OCI-LY7 (cell line): Measurements from ENCODE around the gene TSTD2. TPM values are rescaled to one million over a fixed set of nuclear protein-coding genes. Genes with fewer than 3 reads are reported as not detected.

Source experiments
- BruUV-seq: library from RNA; stranded (reverse); fragments of 400-500 nt; replicated peaks from 2 replicates; lab custom pipeline; 2021; lab: Mats Ljungman, UMichigan
- CTCF ChIA-PET: fragments of 300-600 bp; sonication (Branson Sonifier 250); formaldehyde crosslinking; loops from one replicate; lab custom pipeline; 2022; ENCODE audit warnings: antibody characterized with exemption; ENCODE audit not compliant: unreplicated experiment; lab: Charles Lee
- POLR2A ChIA-PET: fragments of 300-600 bp; sonication (Branson Sonifier 250); formaldehyde crosslinking; loops from one replicate; lab custom pipeline; 2022; ENCODE audit warnings: antibody characterized with exemption; lab: Charles Lee
- DNase-seq: peaks from one replicate; pipeline ENCODE4 v3.0.0-alpha.2; 2015; ENCODE audit warnings: low spot score
- H2AFZ ChIP-seq: fragments of 200-600 bp; sonication (generic), shearing (Covaris generic); 2 replicates; pipeline ENCODE4 v1.6.1; 2014; ENCODE audit warnings: mild to moderate bottlenecking, antibody characterized with exemption, low read length, moderate library complexity
- H3K27ac ChIP-seq: fragments of 200-600 bp; sonication (generic); 2 replicates; pipeline ENCODE4 v1.5.1; 2014; ENCODE audit warnings: mixed run types, low read depth, mild to moderate bottlenecking, moderate library complexity, low read length, inconsistent platforms; ENCODE audit not compliant: poor library complexity, severe bottlenecking
- H3K36me3 ChIP-seq: fragments of 200-600 bp; sonication (generic); 2 replicates; pipeline ENCODE4 v1.6.1; 2014; ENCODE audit warnings: mild to moderate bottlenecking, antibody characterized with exemption, low read length, moderate library complexity, mixed read lengths; ENCODE audit not compliant: insufficient read depth
- H3K4me1 ChIP-seq: fragments of 200-600 bp; sonication (generic); 2 replicates; pipeline ENCODE4 v1.5.1; 2014; ENCODE audit warnings: mild to moderate bottlenecking, low read length; ENCODE audit not compliant: insufficient read depth, poor library complexity, severe bottlenecking
- H3K4me2 ChIP-seq: fragments of 200-600 bp; sonication (generic); 2 replicates; pipeline ENCODE4 v1.6.1; 2014; ENCODE audit warnings: mild to moderate bottlenecking, low read length
- H3K4me3 ChIP-seq: fragments of 200-600 bp; sonication (generic); 2 replicates; pipeline ENCODE4 v1.5.1; 2014; ENCODE audit warnings: mild to moderate bottlenecking, low read depth, low read length; ENCODE audit not compliant: poor library complexity, severe bottlenecking
- H3K79me2 ChIP-seq: fragments of 200-600 bp; sonication (generic); 2 replicates; pipeline ENCODE4 v1.6.1; 2016; ENCODE audit warnings: low read depth, mild to moderate bottlenecking, low read length, moderate library complexity, mixed read lengths; ENCODE audit not compliant: insufficient read depth
- H3K9me2 ChIP-seq: fragments of 200-600 bp; sonication (generic); 2 replicates; pipeline ENCODE4 v1.6.1; 2016; ENCODE audit warnings: mild to moderate bottlenecking, low read length, mixed read lengths; ENCODE audit not compliant: insufficient read depth
- H3K9me3 ChIP-seq: fragments of 200-600 bp; sonication (generic); 2 replicates; pipeline ENCODE4 v1.6.1; 2014; ENCODE audit warnings: mild to moderate bottlenecking, mixed run types, low read length, mixed read lengths
- H4K20me1 ChIP-seq: fragments of 200-600 bp; sonication (generic); 2 replicates; pipeline ENCODE4 v1.6.1; 2014; ENCODE audit warnings: mild to moderate bottlenecking, antibody characterized with exemption, low read length, moderate library complexity, mixed read lengths; ENCODE audit not compliant: insufficient read depth
- EZH2phosphoT487 ChIP-seq: fragments of 200-600 bp; sonication (generic); IDR thresholded peaks from 2 replicates; pipeline ENCODE4 v1.6.1; 2018; ENCODE audit warnings: low read depth, borderline replicate concordance, mild to moderate bottlenecking, mixed run types, antibody characterized with exemption, low read length, moderate library complexity, mixed read lengths
- intact Hi-C: fragments of 100-400 bp; cut with micrococcal nuclease; formaldehyde crosslinking; loops from one replicate; pipeline ENCODE4 v1.10.0; 2022; ENCODE audit not compliant: unreplicated experiment
- total RNA-seq, 2 experiments: library from RNA; depleted of rRNA in 1 of 2; stranded (reverse); fragments of >200 nt in 1 of 2; shearing (Covaris generic) in 1 of 2; gene quantifications; 2 replicates each; pipeline ENCODE4 v1.2.3, GENCODE V29; 2014 to 2022
- TF ChIP-seq, protein P1 (sequence below): fragments of 200-600 bp; sonication (generic); conservative IDR thresholded peaks from 2 replicates; pipeline ENCODE4 v1.5.1; 2014; ENCODE audit warnings: mild to moderate bottlenecking, antibody characterized with exemption, low read length, moderate library complexity, mixed read lengths

The TSTD2 gene
- total RNA-seq, 2 experiments from 2014 or later, result 17.1 to 22.0 TPM

DNA sequence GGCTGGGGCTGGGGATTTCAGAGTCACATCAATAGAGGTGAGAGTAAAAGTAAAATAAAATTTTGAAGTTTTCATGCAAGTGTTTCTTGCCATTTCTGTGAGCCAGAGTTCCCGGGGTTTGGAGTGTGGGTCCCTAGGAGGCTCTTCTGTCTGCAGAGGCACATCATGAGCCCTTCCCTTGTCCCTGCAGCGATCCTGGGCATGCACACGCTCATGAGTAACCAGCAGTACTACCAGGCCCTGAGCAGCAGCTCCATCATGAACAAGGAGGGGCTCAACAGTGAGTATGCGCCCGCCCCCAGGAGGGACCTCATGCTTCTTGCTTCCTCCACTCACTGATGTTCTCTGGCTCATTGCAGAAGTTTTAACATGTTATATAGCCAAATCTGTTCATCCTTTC lies 70.6 kb downstream of the TSTD2 start:
- H3K4me2 ChIP-seq, result no peak overlapping the region
- H3K4me3 ChIP-seq, result no peak overlapping the region
- H3K4me1 ChIP-seq, result no peaks in the 10 kb centered on the region
- no peaks in the 10 kb centered on the region for H3K9me2 ChIP-seq
- BruUV-seq, result no TSS peak
- ChIA-PET CTCF (no interaction called here), POLR2A (no interaction called here)
- H3K27ac ChIP-seq, result no peak overlapping the region
- H3K9me3 ChIP-seq, result no peaks in the 10 kb centered on the region
- TF ChIP-seq EZH2phosphoT487, result no peak
- TF ChIP-seq, protein P1, sequence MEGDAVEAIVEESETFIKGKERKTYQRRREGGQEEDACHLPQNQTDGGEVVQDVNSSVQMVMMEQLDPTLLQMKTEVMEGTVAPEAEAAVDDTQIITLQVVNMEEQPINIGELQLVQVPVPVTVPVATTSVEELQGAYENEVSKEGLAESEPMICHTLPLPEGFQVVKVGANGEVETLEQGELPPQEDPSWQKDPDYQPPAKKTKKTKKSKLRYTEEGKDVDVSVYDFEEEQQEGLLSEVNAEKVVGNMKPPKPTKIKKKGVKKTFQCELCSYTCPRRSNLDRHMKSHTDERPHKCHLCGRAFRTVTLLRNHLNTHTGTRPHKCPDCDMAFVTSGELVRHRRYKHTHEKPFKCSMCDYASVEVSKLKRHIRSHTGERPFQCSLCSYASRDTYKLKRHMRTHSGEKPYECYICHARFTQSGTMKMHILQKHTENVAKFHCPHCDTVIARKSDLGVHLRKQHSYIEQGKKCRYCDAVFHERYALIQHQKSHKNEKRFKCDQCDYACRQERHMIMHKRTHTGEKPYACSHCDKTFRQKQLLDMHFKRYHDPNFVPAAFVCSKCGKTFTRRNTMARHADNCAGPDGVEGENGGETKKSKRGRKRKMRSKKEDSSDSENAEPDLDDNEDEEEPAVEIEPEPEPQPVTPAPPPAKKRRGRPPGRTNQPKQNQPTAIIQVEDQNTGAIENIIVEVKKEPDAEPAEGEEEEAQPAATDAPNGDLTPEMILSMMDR, result no peak
- H3K36me3 ChIP-seq, result no peaks in the 10 kb centered on the region
- H4K20me1 ChIP-seq, result no peaks in the 10 kb centered on the region
- H2AFZ ChIP-seq, result no peak overlapping the region
- intact Hi-C loops, result no loop called here
- no peaks in the 10 kb centered on the region for H3K79me2 ChIP-seq
- DNase-seq, result no peak

DNA sequence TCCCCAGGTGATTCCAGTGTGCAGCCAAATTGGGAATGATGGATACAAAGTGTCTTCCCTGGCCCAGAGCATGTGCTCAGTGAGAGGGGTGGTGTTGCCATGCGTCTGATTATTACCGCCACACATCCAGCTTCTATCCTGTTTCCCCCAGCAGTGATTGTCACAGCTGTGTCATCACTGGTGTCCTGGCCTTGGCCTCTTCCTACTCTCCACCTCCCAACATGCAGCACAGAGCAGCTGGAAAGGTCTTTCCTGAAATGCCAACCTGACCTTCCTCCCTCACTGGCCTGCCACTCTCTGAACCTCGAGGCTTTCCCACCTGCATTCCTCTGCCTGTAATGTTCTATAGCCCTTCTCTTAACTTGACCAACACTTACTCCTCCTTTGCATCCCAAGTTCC lies 71.7 kb downstream of the TSTD2 start:
- ChIA-PET POLR2A (interaction anchor here (0.7 kb wide), 1 partner anchor 13 kb away, joined by 3 read pairs; no protein-coding TSS in a partner anchor), CTCF (no interaction called here)
- DNase-seq, result no peak
- H3K4me3 ChIP-seq, result no peak overlapping the region
- H4K20me1 ChIP-seq, result no peaks in the 10 kb centered on the region
- H3K9me2 ChIP-seq, result no peaks in the 10 kb centered on the region
- no peaks in the 10 kb centered on the region for H3K4me1 ChIP-seq
- no peak overlapping the region for H3K27ac ChIP-seq
- intact Hi-C loops, result no loop called here
- no peak for TF ChIP-seq EZH2phosphoT487
- TF ChIP-seq, protein P1, result no peak
- no peaks in the 10 kb centered on the region for H3K36me3 ChIP-seq
- no peaks in the 10 kb centered on the region for H3K9me3 ChIP-seq
- H3K4me2 ChIP-seq, result no peak overlapping the region
- H2AFZ ChIP-seq, result no peak overlapping the region
- BruUV-seq, result no TSS peak
- H3K79me2 ChIP-seq, result no peaks in the 10 kb centered on the region

DNA sequence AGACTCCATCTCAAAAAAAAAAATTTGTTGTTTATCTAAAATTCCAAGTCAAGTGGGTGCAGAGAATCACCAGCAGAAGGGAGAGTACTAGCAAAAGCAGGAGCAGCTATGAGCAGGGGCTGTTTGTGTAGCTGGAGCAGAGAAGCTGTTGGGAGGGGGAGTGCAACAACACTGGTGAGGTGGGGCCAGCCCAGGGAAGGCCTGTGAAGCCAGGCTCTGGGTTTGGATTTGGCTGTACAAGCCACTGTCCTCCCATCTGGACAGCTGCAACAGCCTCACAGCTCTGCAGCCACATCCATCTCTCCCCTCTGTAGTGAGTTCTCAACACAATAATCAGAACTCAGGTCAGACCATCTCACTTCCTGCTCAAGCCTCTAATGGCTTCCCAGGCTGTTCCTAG lies 72.3 kb downstream of the TSTD2 start:
- POLR2A ChIA-PET, result interaction anchor here (0.7 kb wide), 1 partner anchor 13 kb away, joined by 3 read pairs; no protein-coding TSS in a partner anchor

More for the DNA sequence above, 72.3 kb downstream of the TSTD2 start:
- Histone ChIP-seq H3K36me3 (no peaks in the 10 kb centered on the region), H3K27ac (no peak overlapping the region), H3K4me3 (no peak overlapping the region), H3K4me2 (no peak overlapping the region), H4K20me1 (no peaks in the 10 kb centered on the region), H3K79me2 (no peaks in the 10 kb centered on the region), H3K9me3 (no peaks in the 10 kb centered on the region), H3K4me1 (no peaks in the 10 kb centered on the region), H3K9me2 (no peaks in the 10 kb centered on the region), H2AFZ (no peak overlapping the region)
- intact Hi-C loops, result no loop called here
- TF ChIP-seq, protein P1, result no peak
- no peak for TF ChIP-seq EZH2phosphoT487
- no peak for DNase-seq
- CTCF ChIA-PET, result no interaction called here
- BruUV-seq, result no TSS peak
